Heart left ventricle (tissue), 13 donors: ENCODE measurements around the gene PLCXD3.

Experiments
- CTCF ChIP-seq, 12 donors: fragments of 200-600 bp; sonication (generic) in 4 of 12; IDR thresholded peaks; one replicate each; pipeline versions ENCODE4 v1.5.0 to v1.8.0; 2018 to 2022; ENCODE audit warnings: antibody characterized with exemption in 12 of 12, mild to moderate bottlenecking in 5 of 12
- POLR2A ChIP-seq, 2 donors: fragments of 450-650 bp; IDR thresholded peaks; one replicate each; pipeline ENCODE4 v1.6.1; 2017; ENCODE audit warnings: antibody characterized with exemption in 2 of 2, mild to moderate bottlenecking in 2 of 2, moderate library complexity in 2 of 2
- donor health status: ischemic (EF 13 %, LVEDD 7.1; RV severe dilation, severe dysfunction).
- donor health status: DM: no; HTN: yes; CAD: no.
- donor health status: DM: no; HTN: no; CAD: no.
- donor health status: ischemic (EF 25% LVEDD 6.9; RV normal size, moderate dysfunction).
- donor health status: ischemic (EF 25% LVEDD 5.7; RV mildly dilated, moderate dysfunction).
- donor health status: ischemic (EF 35%, LVEDD 5.7; RV mildly dilated, moderate dysfunction).
- donor health status: nonischemic (EF 11% LVEDD 7.7; RV severe dilation, severe dysfunction).
- donor health status: DM: yes; HTN: yes; CAD: no.
- donor health status: PGD.
- donor health status: ischemic (EF 29% LVEDD 5.4; RV normal size, mild dysfunction).
- donor health status: nonischemic (EF 23%, LVEDD 6.1; RV moderate dilation, normal function).

- no peak for TF ChIP-seq CTCF (IDR thresholded peaks at IDR 0.05)
- TF ChIP-seq POLR2A (IDR thresholded peaks at IDR 0.05) = no peak
Observed at GRCh38 chr5:41527201-41527779, 16.9 kb upstream of the PLCXD3 start.
